ENCODE results near the gene COX17. TPM values are rescaled to one million over a fixed set of nuclear protein-coding genes. Genes with fewer than 3 reads are reported as not detected.

COX17 gene
- total RNA-seq, 1 donor from 2014 or later = 22.8 TPM

DNA sequence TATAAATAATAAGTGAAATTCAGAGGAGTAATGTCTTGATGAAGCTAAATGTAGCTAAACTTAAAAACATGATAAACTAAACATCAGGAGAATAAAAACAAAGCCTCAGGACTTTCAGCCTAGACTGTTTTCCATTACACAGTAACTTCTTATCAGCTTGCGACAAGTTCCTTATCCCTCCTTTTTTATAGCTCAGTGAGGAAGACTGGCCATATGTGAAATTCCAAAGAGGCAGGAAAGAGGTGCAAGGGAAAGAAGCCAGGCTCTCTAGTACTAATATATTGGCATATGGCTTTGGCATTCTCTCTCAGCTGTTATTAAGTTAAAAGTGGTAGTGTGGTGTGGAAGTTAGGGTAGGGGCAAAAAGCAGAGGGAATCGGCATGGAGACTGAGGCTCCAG lies 4.4 kb downstream of the COX17 start:
- DNase-seq (ENCODE audit: low read depth) = no peak
- peaks cover 9% of the 10 kb centered on the region for H3K4me1 ChIP-seq (ENCODE audit: insufficient read depth, low read length)
- H3K27ac Mint-ChIP-seq (ENCODE audit: unreplicated experiment) = no peak overlapping the region
- no peak overlapping the region for H3K4me3 Mint-ChIP-seq (ENCODE audit: unreplicated experiment)
- no peaks in the 10 kb centered on the region for H3K9me3 Mint-ChIP-seq (ENCODE audit: unreplicated experiment)
- no peak for FAIRE-seq
- no peaks in the 10 kb centered on the region for H3K27me3 ChIP-seq (ENCODE audit: insufficient read depth, low read length)
- H2AFZ ChIP-seq (ENCODE audit: low read depth, low read length) = no peak overlapping the region
- peaks cover 3% of the 10 kb centered on the region for H3K36me3 Mint-ChIP-seq (ENCODE audit: low read depth, unreplicated experiment)
- H3K9ac ChIP-seq (ENCODE audit: low read length) = no peak overlapping the region
- no peaks in the 10 kb centered on the region for H4K20me1 ChIP-seq (ENCODE audit: insufficient read depth, low read length)
- H3K36me3 ChIP-seq (ENCODE audit: insufficient read depth, low read length) = peaks cover 6% of the 10 kb centered on the region
- H3K4me3 ChIP-seq (ENCODE audit: insufficient read depth, low read depth, low read length) = no peak overlapping the region
- peaks cover 14% of the 10 kb centered on the region for H3K79me2 ChIP-seq (ENCODE audit: insufficient read depth, low read length)
- H3K4me2 ChIP-seq (ENCODE audit: low read length) = no peak overlapping the region
- no peaks in the 10 kb centered on the region for H3K9me3 ChIP-seq (ENCODE audit: insufficient read depth, low read depth, low read length)
- no peak overlapping the region for H3K27ac ChIP-seq (ENCODE audit: low read depth, low read length)
- no peaks in the 10 kb centered on the region for H3K27me3 Mint-ChIP-seq (ENCODE audit: low read depth, unreplicated experiment)
- TF ChIP-seq, protein P1, sequence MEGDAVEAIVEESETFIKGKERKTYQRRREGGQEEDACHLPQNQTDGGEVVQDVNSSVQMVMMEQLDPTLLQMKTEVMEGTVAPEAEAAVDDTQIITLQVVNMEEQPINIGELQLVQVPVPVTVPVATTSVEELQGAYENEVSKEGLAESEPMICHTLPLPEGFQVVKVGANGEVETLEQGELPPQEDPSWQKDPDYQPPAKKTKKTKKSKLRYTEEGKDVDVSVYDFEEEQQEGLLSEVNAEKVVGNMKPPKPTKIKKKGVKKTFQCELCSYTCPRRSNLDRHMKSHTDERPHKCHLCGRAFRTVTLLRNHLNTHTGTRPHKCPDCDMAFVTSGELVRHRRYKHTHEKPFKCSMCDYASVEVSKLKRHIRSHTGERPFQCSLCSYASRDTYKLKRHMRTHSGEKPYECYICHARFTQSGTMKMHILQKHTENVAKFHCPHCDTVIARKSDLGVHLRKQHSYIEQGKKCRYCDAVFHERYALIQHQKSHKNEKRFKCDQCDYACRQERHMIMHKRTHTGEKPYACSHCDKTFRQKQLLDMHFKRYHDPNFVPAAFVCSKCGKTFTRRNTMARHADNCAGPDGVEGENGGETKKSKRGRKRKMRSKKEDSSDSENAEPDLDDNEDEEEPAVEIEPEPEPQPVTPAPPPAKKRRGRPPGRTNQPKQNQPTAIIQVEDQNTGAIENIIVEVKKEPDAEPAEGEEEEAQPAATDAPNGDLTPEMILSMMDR (IDR thresholded peaks at IDR 0.05; ENCODE audit: insufficient read depth, low read depth, low read length) = no peak
- no peak for TF ChIP-seq EZH2 (IDR thresholded peaks at IDR 0.05; ENCODE audit: insufficient read depth, low read length)
- peaks cover 16% of the 10 kb centered on the region for H3K4me1 Mint-ChIP-seq (ENCODE audit: low read depth, unreplicated experiment)

DNA sequence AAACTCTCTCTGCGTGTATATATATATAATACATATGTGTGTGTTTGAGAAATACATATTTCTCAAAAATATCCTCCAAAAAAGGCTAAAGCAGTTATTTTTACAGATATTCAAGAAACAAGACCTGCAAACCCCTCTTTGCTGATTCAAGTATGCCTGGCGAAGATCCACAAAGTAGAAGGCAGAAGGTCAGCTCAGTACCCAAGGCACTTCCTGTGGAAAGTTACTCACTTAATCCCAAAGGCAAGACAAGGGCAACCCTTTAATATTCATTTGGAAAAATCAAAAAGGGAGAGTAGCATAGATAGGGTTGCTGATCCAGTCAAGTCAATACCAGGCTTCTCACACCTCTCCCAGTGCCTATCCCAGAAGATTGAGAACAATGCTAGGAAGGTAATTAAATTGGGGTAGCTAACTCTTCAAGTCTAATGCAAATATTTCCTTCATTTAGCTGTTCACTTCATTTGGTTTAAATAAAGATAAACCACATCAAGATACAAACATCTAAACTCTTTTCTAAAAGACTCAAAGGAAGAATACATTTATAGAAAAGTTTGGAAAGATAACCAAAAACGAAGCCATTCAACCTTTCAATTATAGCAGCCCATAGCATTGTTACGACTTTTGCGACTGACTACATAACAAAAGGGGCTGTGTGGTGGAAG lies 7.2 kb downstream of the COX17 start:
- no peaks in the 10 kb centered on the region for H3K79me2 ChIP-seq (ENCODE audit: insufficient read depth, low read length)
- peaks cover 2% of the 10 kb centered on the region for H3K4me1 ChIP-seq (ENCODE audit: insufficient read depth, low read length)
- TF ChIP-seq, protein P1 (IDR thresholded peaks at IDR 0.05; ENCODE audit: insufficient read depth, low read depth, low read length) = no peak
- no peak for TF ChIP-seq EZH2 (IDR thresholded peaks at IDR 0.05; ENCODE audit: insufficient read depth, low read length)
- H3K36me3 Mint-ChIP-seq (ENCODE audit: low read depth, unreplicated experiment) = peaks cover 3% of the 10 kb centered on the region
- no peak overlapping the region for H3K27ac Mint-ChIP-seq (ENCODE audit: unreplicated experiment)
- H3K27ac ChIP-seq (ENCODE audit: low read depth, low read length) = no peak overlapping the region
- H3K9ac ChIP-seq (ENCODE audit: low read length) = no peak overlapping the region
- peaks cover 6% of the 10 kb centered on the region for H3K36me3 ChIP-seq (ENCODE audit: insufficient read depth, low read length)
- H3K4me3 Mint-ChIP-seq (ENCODE audit: unreplicated experiment) = no peak overlapping the region
- no peak overlapping the region for H3K4me2 ChIP-seq (ENCODE audit: low read length)
- H3K4me1 Mint-ChIP-seq (ENCODE audit: low read depth, unreplicated experiment) = peaks cover 10% of the 10 kb centered on the region
- no peaks in the 10 kb centered on the region for H4K20me1 ChIP-seq (ENCODE audit: insufficient read depth, low read length)
- no peaks in the 10 kb centered on the region for H3K27me3 ChIP-seq (ENCODE audit: insufficient read depth, low read length)
- no peaks in the 10 kb centered on the region for H3K9me3 ChIP-seq (ENCODE audit: insufficient read depth, low read depth, low read length)
- no peaks in the 10 kb centered on the region for H3K27me3 Mint-ChIP-seq (ENCODE audit: low read depth, unreplicated experiment)
- H3K9me3 Mint-ChIP-seq (ENCODE audit: unreplicated experiment) = no peaks in the 10 kb centered on the region
- no peak for DNase-seq (ENCODE audit: low read depth)
- no peak overlapping the region for H3K4me3 ChIP-seq (ENCODE audit: insufficient read depth, low read depth, low read length)
- FAIRE-seq = no peak
- no peak overlapping the region for H2AFZ ChIP-seq (ENCODE audit: low read depth, low read length)

DNA sequence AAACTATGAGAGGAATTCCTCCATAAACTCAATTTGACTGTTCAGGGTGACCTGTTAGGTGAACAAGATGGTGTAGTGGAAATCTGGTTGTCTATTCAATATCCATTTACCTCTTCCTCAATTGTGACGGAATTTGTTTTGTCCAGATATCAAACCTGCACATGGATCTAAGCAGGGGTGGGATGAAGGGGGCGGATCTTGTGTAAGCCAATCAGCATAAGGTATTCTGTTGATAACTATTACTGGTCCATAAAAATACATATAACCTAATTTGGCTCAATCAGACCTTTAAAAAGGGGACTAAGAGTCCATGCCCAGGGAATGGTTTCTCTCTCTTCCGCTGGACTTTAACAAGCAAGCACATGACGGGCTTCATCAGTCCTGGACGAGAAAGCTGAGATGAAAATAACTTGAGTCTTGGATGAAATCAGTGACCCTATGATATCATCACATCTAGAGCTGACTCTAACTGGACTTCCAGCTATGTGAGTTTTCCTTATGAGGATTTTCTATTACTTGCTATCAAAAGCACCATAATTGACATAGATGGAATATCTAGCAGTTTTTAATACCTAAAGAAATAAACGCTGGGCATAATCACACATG lies 11.1 kb downstream of the COX17 start:
- Mint-ChIP-seq H3K4me1 (ENCODE audit: low read depth, unreplicated experiment) (peaks cover 26% of the 10 kb centered on the region), H3K4me3 (ENCODE audit: unreplicated experiment) (no peak overlapping the region), H3K27me3 (ENCODE audit: low read depth, unreplicated experiment) (no peaks in the 10 kb centered on the region), H3K36me3 (ENCODE audit: low read depth, unreplicated experiment) (no peaks in the 10 kb centered on the region), H3K27ac (ENCODE audit: unreplicated experiment) (no peak overlapping the region), H3K9me3 (ENCODE audit: unreplicated experiment) (no peaks in the 10 kb centered on the region)
- H3K9me3 ChIP-seq (ENCODE audit: insufficient read depth, low read depth, low read length) = no peaks in the 10 kb centered on the region
- H3K4me2 ChIP-seq (ENCODE audit: low read length) = no peak overlapping the region
- H3K79me2 ChIP-seq (ENCODE audit: insufficient read depth, low read length) = no peaks in the 10 kb centered on the region
- no peak overlapping the region for H3K27ac ChIP-seq (ENCODE audit: low read depth, low read length)
- no peak overlapping the region for H3K9ac ChIP-seq (ENCODE audit: low read length)
- H3K27me3 ChIP-seq (ENCODE audit: insufficient read depth, low read length) = no peaks in the 10 kb centered on the region
- peaks cover 2% of the 10 kb centered on the region for H3K4me1 ChIP-seq (ENCODE audit: insufficient read depth, low read length)
- H3K4me3 ChIP-seq (ENCODE audit: insufficient read depth, low read depth, low read length) = no peak overlapping the region
- H4K20me1 ChIP-seq (ENCODE audit: insufficient read depth, low read length) = no peaks in the 10 kb centered on the region
- FAIRE-seq = no peak
- TF ChIP-seq, protein P1 (IDR thresholded peaks at IDR 0.05; ENCODE audit: insufficient read depth, low read depth, low read length) = no peak
- no peak for TF ChIP-seq EZH2 (IDR thresholded peaks at IDR 0.05; ENCODE audit: insufficient read depth, low read length)
- no peak overlapping the region for H2AFZ ChIP-seq (ENCODE audit: low read depth, low read length)
- no peaks in the 10 kb centered on the region for H3K36me3 ChIP-seq (ENCODE audit: insufficient read depth, low read length)
- no peak for DNase-seq (ENCODE audit: low read depth)
